Astrocyte of the cerebellum (primary cell): ENCODE measurements around the gene CPXM1.

Source experiments
- DNase-seq: peaks from one replicate; pipeline ENCODE4 v3.0.0-alpha.2; 2011; ENCODE audit warnings: low read depth
- H3K4me3 ChIP-seq: 2 replicates; pipeline ENCODE4 v1.5.1; 2011; ENCODE audit warnings: mild to moderate bottlenecking, low read depth, low read length, moderate library complexity
- CTCF ChIP-seq: IDR thresholded peaks from 2 replicates; pipeline ENCODE4 v1.5.1; 2012; ENCODE audit warnings: low read length, low read depth, moderate library complexity, mild to moderate bottlenecking; ENCODE audit errors: missing control alignments
- in situ Hi-C: cut with HindIII; loops from 2 replicates; pipeline ENCODE4 v1.10.0; 2017; ENCODE audit warnings: low sequenced_read_pairs

The CPXM1 gene

GRCh38 chr20:2804041-2804828 lies 3.8 kb upstream of the CPXM1 start:
- DNase-seq = no peak
- no peak overlapping the region for H3K4me3 ChIP-seq
- in situ Hi-C loops = no loop called here
- no peak for TF ChIP-seq CTCF

GRCh38 chr20:2801286-2801728 lies 880 bp upstream of the CPXM1 start:
- DNase-seq = no peak
- in situ Hi-C loops = no loop called here
- no peak for TF ChIP-seq CTCF
- H3K4me3 ChIP-seq = no peak overlapping the region

- in situ Hi-C loops = no loop called here
- no peak for DNase-seq
- no peak for TF ChIP-seq CTCF
- H3K4me3 ChIP-seq = peak overlapping the region; percentile 47
These were observed 523 bp downstream of the CPXM1 start for GRCh38 chr20:2799688-2800520.

GRCh38 chr20:2799271-2799670 lies 1.2 kb downstream of the CPXM1 start:
- DNase-seq = no peak
- in situ Hi-C loops = no loop called here
- peak overlapping the region; percentile 47 for H3K4me3 ChIP-seq
- TF ChIP-seq CTCF = no peak

GRCh38 chr20:2798814-2799213 lies 1.6 kb downstream of the CPXM1 start:
- TF ChIP-seq CTCF = no peak
- in situ Hi-C loops = no loop called here
- DNase-seq = no peak
- H3K4me3 ChIP-seq = no peak overlapping the region

- TF ChIP-seq CTCF = no peak
- in situ Hi-C loops = no loop called here
These were observed 2.2 kb downstream of the CPXM1 start for GRCh38 chr20:2798095-2798805.

More at GRCh38 chr20:2798095-2798805, 2.2 kb downstream of the CPXM1 start:
- H3K4me3 ChIP-seq = no peak overlapping the region
- DNase-seq = no peak
